Peyer's patch (tissue), 4 donors: ENCODE results near the gene ZNF407.

ENCODE experiments used
- CTCF ChIP-seq, 6 experiments: fragments of 450-650 bp in 4 of 6; fragments of 200-600 bp in 2 of 6; sonication (generic) in 1 of 6; IDR thresholded peaks; one replicate each; pipeline ENCODE4 v1.5.1; 2017 to 2019; ENCODE audit warnings: antibody characterized with exemption in 6 of 6, mild to moderate bottlenecking in 3 of 6, moderate library complexity in 1 of 6
- POLR2A ChIP-seq, 2 donors: fragments of 450-650 bp; IDR thresholded peaks; one replicate each; pipeline ENCODE4 v1.5.1; 2017; ENCODE audit warnings: antibody characterized with exemption in 2 of 2, mild to moderate bottlenecking in 2 of 2, moderate library complexity in 2 of 2

GRCh38 chr18:74947875-74948274 lies 350.2 kb downstream of the ZNF407 start:
- TF ChIP-seq CTCF (IDR thresholded peaks at IDR 0.05) (no peak), POLR2A (IDR thresholded peaks at IDR 0.05) (no peak)
